ENCODE measurements around the gene GPX4. TPM values are rescaled to one million over a fixed set of nuclear protein-coding genes. Genes with fewer than 3 reads are reported as not detected.

Gene GPX4
- total and polyA plus RNA-seq, 2 of the 13 experiments (the other 11 are each of a cell fraction or from before 2014, with no cell fraction given) = 535 to 613 TPM

DNA sequence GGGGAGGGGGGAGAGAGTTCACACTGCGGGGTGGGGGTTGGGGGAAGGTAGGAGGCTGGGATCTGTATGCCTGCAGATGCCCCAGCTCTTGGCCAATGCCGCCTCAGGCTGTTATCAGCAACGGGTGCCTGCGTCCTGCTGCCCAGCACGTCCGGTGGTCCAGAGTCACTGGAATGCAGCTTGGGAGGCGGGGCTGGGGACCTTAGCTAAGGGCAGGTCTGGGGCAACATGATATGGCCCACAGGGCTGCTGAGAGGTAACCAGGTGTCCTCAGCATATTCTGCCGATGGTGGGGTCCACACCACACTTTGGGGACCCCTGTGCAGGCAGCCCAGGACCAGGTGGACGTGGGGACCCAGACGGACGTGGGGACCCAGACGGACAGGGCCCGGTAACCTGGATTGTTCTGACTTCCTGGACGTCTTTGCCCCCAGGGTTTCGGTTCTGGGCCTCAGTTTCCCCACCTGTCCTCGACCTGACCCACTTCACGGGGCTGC lies 37.5 kb upstream of the GPX4 start (continued):
- TF ChIP-seq ZNF607 (CRISPR knock-in tag; IDR thresholded peaks at IDR 0.05; ENCODE audit: borderline replicate concordance) = 0 out of 2 replicates have a peak, but pooled peaks have one; percentile 52
- no peak for TF ChIP-seq ZNF772 (CRISPR knock-in tag; IDR thresholded peaks at IDR 0.05)
- TF ChIP-seq, protein P1, sequence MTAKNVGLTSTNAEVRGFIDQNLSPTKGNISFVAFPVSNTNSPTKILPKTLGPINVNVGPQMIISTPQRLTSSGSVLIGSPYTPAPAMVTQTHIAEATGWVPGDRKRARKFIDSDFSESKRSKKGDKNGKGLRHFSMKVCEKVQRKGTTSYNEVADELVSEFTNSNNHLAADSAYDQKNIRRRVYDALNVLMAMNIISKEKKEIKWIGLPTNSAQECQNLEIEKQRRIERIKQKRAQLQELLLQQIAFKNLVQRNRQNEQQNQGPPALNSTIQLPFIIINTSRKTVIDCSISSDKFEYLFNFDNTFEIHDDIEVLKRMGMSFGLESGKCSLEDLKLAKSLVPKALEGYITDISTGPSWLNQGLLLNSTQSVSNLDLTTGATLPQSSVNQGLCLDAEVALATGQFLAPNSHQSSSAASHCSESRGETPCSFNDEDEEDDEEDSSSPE (CRISPR knock-in tag; IDR thresholded peaks at IDR 0.05) = no peak
- peak; percentile 66 for TF ChIP-seq POLR2G (IDR thresholded peaks at IDR 0.05; ENCODE audit: low read depth, low read length)
- TF ChIP-seq NKX3-1 (CRISPR knock-in tag; IDR thresholded peaks at IDR 0.05) = no peak; the same call in 1 of the 2 replicates
- no peak for TF ChIP-seq TCF12 (IDR thresholded peaks at IDR 0.05)
- no peak for TF ChIP-seq TCF12 (CRISPR knock-in tag; IDR thresholded peaks at IDR 0.05)
- TF ChIP-seq ATRX (CRISPR knock-in tag; IDR thresholded peaks at IDR 0.05; ENCODE audit: borderline replicate concordance) = no peak
- TF ChIP-seq NCOA1 (CRISPR knock-in tag; IDR thresholded peaks at IDR 0.05) = 0 out of 2 replicates have a peak, but pooled peaks have one; percentile 49
- TF ChIP-seq, protein P2, sequence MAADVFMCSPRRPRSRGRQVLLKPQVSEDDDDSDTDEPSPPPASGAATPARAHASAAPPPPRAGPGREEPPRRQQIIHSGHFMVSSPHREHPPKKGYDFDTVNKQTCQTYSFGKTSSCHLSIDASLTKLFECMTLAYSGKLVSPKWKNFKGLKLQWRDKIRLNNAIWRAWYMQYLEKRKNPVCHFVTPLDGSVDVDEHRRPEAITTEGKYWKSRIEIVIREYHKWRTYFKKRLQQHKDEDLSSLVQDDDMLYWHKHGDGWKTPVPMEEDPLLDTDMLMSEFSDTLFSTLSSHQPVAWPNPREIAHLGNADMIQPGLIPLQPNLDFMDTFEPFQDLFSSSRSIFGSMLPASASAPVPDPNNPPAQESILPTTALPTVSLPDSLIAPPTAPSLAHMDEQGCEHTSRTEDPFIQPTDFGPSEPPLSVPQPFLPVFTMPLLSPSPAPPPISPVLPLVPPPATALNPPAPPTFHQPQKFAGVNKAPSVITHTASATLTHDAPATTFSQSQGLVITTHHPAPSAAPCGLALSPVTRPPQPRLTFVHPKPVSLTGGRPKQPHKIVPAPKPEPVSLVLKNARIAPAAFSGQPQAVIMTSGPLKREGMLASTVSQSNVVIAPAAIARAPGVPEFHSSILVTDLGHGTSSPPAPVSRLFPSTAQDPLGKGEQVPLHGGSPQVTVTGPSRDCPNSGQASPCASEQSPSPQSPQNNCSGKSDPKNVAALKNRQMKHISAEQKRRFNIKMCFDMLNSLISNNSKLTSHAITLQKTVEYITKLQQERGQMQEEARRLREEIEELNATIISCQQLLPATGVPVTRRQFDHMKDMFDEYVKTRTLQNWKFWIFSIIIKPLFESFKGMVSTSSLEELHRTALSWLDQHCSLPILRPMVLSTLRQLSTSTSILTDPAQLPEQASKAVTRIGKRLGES (CRISPR knock-in tag; IDR thresholded peaks at IDR 0.05; ENCODE audit: borderline replicate concordance) = no peak
- peak; percentile 23 for TF ChIP-seq IKZF4 (CRISPR knock-in tag; IDR thresholded peaks at IDR 0.05; ENCODE audit: borderline replicate concordance, low read depth, not compliant biosample characterization)
- no peak for TF ChIP-seq KLF16 (CRISPR knock-in tag; IDR thresholded peaks at IDR 0.05)
- peak; percentile 69; the same call in 1 of the 2 replicates for TF ChIP-seq RFXAP (CRISPR knock-in tag; IDR thresholded peaks at IDR 0.05; ENCODE audit: borderline replicate concordance)
- TF ChIP-seq ZNF777 (CRISPR knock-in tag; IDR thresholded peaks at IDR 0.05) = 0 out of 2 replicates have a peak, but pooled peaks have one; percentile 20
- peak; percentile 73; the same call in 1 of the 2 replicates for TF ChIP-seq ZNF30 (CRISPR knock-in tag; IDR thresholded peaks at IDR 0.05)
- TF ChIP-seq, protein P3, sequence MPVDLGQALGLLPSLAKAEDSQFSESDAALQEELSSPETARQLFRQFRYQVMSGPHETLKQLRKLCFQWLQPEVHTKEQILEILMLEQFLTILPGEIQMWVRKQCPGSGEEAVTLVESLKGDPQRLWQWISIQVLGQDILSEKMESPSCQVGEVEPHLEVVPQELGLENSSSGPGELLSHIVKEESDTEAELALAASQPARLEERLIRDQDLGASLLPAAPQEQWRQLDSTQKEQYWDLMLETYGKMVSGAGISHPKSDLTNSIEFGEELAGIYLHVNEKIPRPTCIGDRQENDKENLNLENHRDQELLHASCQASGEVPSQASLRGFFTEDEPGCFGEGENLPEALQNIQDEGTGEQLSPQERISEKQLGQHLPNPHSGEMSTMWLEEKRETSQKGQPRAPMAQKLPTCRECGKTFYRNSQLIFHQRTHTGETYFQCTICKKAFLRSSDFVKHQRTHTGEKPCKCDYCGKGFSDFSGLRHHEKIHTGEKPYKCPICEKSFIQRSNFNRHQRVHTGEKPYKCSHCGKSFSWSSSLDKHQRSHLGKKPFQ (CRISPR knock-in tag; IDR thresholded peaks at IDR 0.05; ENCODE audit: insufficient replicate concordance) = peak; percentile 77
- TF ChIP-seq, protein P4, sequence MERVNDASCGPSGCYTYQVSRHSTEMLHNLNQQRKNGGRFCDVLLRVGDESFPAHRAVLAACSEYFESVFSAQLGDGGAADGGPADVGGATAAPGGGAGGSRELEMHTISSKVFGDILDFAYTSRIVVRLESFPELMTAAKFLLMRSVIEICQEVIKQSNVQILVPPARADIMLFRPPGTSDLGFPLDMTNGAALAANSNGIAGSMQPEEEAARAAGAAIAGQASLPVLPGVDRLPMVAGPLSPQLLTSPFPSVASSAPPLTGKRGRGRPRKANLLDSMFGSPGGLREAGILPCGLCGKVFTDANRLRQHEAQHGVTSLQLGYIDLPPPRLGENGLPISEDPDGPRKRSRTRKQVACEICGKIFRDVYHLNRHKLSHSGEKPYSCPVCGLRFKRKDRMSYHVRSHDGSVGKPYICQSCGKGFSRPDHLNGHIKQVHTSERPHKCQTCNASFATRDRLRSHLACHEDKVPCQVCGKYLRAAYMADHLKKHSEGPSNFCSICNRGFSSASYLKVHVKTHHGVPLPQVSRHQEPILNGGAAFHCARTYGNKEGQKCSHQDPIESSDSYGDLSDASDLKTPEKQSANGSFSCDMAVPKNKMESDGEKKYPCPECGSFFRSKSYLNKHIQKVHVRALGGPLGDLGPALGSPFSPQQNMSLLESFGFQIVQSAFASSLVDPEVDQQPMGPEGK (CRISPR knock-in tag; IDR thresholded peaks at IDR 0.05) = peak; percentile 31; the same call in 1 of the 2 replicates
- TF ChIP-seq STAT5B (CRISPR knock-in tag; IDR thresholded peaks at IDR 0.05) = no peak
- TF ChIP-seq ZSCAN20 (CRISPR knock-in tag; IDR thresholded peaks at IDR 0.05; ENCODE audit: borderline replicate concordance) = 0 out of 2 replicates have a peak, but pooled peaks have one; percentile 49
- 0 out of 2 replicates have a peak, but pooled peaks have one; percentile 34 for TF ChIP-seq ZNF572 (CRISPR knock-in tag; IDR thresholded peaks at IDR 0.05)
